PC-9 (cell line): ENCODE data around the gene SNRNP70. TPM values are rescaled to one million over a fixed set of nuclear protein-coding genes. Genes with fewer than 3 reads are reported as not detected.

Source experiments
- BruUV-seq: library from RNA; stranded (reverse); fragments of 400-500 nt; replicated peaks from 2 replicates; lab custom pipeline; 2021; lab: Mats Ljungman, UMichigan
- CTCF ChIA-PET: fragments of 300-600 bp; sonication (Branson Sonifier 250); formaldehyde crosslinking; loops from one replicate; lab custom pipeline; 2022; ENCODE audit warnings: antibody characterized with exemption; lab: Charles Lee
- POLR2A ChIA-PET: fragments of 300-600 bp; sonication (Branson Sonifier 250); formaldehyde crosslinking; loops from one replicate; lab custom pipeline; 2022; ENCODE audit warnings: antibody characterized with exemption; ENCODE audit not compliant: unreplicated experiment; lab: Charles Lee
- DNase-seq, 2 experiments: peaks; one replicate each; pipeline versions ENCODE4 v3.0.0 to v3.0.0-alpha.2; 2015 to 2022; ENCODE audit warnings: mixed read lengths in 1 of 2
- H2AFZ ChIP-seq: fragments of 200-600 bp; sonication (generic); 2 replicates; pipeline ENCODE4 v1.8.1; 2017; ENCODE audit warnings: antibody characterized with exemption
- H3F3A ChIP-seq: fragments of 200-600 bp; sonication (generic); 2 replicates; pipeline ENCODE4 v1.8.1; 2017; ENCODE audit warnings: antibody characterized with exemption, mild to moderate bottlenecking, low read depth; ENCODE audit not compliant: insufficient read depth
- H3K27ac ChIP-seq: fragments of 200-600 bp; sonication (generic); 2 replicates; pipeline ENCODE4 v1.6.1; 2016; ENCODE audit warnings: mixed run types
- H3K27me3 ChIP-seq: fragments of 200-600 bp; sonication (generic); 2 replicates; pipeline ENCODE4 v1.6.1; 2016; ENCODE audit warnings: low read depth, mixed run types; ENCODE audit not compliant: insufficient read depth
- H3K36me3 ChIP-seq: fragments of 200-600 bp; sonication (generic); 2 replicates; pipeline ENCODE4 v1.6.1; 2016; ENCODE audit warnings: low read depth, mixed run types
- H3K4me1 ChIP-seq: fragments of 200-600 bp; sonication (generic); replicated peaks from 2 replicates; pipeline ENCODE4 v1.6.1; 2016; ENCODE audit warnings: mixed run types; ENCODE audit not compliant: insufficient read depth
- H3K4me2 ChIP-seq: fragments of 200-600 bp; sonication (generic); 2 replicates; pipeline ENCODE4 v1.6.1; 2017; ENCODE audit warnings: mixed run types
- H3K4me3 ChIP-seq: fragments of 200-600 bp; sonication (generic); 2 replicates; pipeline ENCODE4 v1.6.1; 2016; ENCODE audit warnings: mixed run types
- H3K79me2 ChIP-seq: fragments of 200-600 bp; sonication (generic); 2 replicates; pipeline ENCODE4 v1.6.1; 2017; ENCODE audit warnings: low read depth, mixed run types
- H3K9me2 ChIP-seq: fragments of 200-600 bp; sonication (generic); 2 replicates; pipeline ENCODE4 v1.8.1; 2017; ENCODE audit warnings: mild to moderate bottlenecking; ENCODE audit not compliant: insufficient read depth
- H3K9me3 ChIP-seq: fragments of 200-600 bp; sonication (generic); 2 replicates; pipeline ENCODE4 v1.8.1; 2016; ENCODE audit warnings: low read depth; ENCODE audit not compliant: insufficient read depth
- H4K20me1 ChIP-seq: fragments of 200-600 bp; sonication (generic); 2 replicates; pipeline ENCODE4 v1.8.1; 2017; ENCODE audit not compliant: insufficient read depth
- EZH2 ChIP-seq: fragments of 200-600 bp; sonication (generic); IDR thresholded peaks from 2 replicates; pipeline ENCODE4 v1.8.0; 2017; ENCODE audit warnings: antibody characterized with exemption, low read depth
- intact Hi-C: fragments of 100-400 bp; cut with micrococcal nuclease; formaldehyde crosslinking; loops from one replicate; pipeline ENCODE4 v1.10.0; 2022; ENCODE audit not compliant: unreplicated experiment
- total RNA-seq: library from RNA; stranded (reverse); gene quantifications from 2 replicates; pipeline ENCODE4 v1.2.3, GENCODE V29; 2021
- TF ChIP-seq, protein P1 (sequence below): fragments of 200-600 bp; sonication (generic); conservative IDR thresholded peaks from 2 replicates; pipeline ENCODE4 v1.6.1; 2017; ENCODE audit warnings: mixed run types, antibody characterized with exemption, mild to moderate bottlenecking, moderate library complexity

Gene SNRNP70
- total RNA-seq, 1 experiment from 2014 or later: 199 TPM

DNA sequence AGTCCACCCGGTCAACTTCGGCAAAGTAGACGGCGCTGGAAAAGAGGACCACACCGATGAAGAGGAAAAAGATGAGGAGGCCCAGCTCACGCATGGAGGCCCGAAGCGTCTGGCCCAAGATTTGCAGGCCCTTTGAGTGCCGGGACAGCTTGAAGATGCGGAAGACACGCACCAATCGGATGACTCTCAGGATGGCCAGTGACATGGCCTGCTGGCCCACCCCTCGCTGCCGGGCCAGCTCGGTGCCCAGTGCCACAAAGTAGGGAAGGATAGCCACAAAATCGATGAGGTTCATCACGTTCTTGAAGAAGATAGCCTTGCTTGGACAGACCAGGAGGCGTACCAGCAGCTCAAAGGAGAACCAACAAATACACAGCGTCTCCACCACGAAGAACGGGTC, 14.8 kb upstream of the SNRNP70 start:
- POLR2A ChIA-PET: interaction anchor here (0.6 kb wide), 1 partner anchor 77 kb away, joined by 7 read pairs; the partner anchor contains the start of gene RUVBL2

DNA sequence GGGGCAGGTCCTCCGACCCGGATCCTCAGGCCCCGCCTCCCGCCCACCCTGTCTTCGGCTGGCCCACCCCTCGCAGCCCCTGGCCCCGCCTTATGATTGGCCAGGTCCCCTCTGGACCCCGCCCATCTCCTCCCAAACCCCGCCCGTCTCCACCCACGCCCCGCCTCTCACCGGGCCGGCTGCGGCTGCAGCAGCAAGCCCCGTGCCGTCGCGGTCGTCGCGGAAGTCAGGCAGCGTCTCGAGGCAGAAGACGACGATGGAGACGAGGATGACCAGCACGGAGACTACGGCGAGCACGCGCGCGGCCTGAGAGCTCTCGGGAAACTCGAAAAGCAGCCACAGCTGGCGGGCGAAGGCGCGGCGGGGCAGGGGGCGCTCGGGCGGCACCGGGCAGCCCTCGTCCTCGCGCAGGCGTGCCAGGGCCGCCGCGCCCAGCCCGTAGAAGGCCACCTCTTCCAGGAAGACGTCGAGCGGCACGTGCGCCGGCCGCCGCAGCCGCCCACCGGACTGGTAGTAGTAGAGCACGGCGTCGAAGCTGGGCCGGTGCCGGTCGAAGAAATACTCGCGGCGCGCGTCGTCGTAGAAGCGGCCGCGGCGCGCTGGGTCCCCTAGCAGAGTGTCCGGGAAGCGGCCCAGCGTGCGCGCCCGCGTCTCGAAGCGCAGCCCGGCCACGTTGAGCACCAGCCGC, 13.2 kb upstream of the SNRNP70 start:
- Histone ChIP-seq H3K79me2 (no peaks in the 10 kb centered on the region), H2AFZ (no peak overlapping the region), H3K9me3 (no peaks in the 10 kb centered on the region), H3K4me1 (peaks cover 10% of the 10 kb centered on the region; the same call in 1 of the 2 replicates), H3K27ac (no peak overlapping the region), H3K27me3 (peaks cover 30% of the 10 kb centered on the region), H4K20me1 (no peaks in the 10 kb centered on the region), H3K4me2 (no peak overlapping the region), H3F3A (peaks cover 16% of the 10 kb centered on the region; the same call in 1 of the 2 replicates), H3K9me2 (no peaks in the 10 kb centered on the region), H3K36me3 (no peaks in the 10 kb centered on the region), H3K4me3 (no peak overlapping the region)
- POLR2A ChIA-PET: no interaction called here
- TF ChIP-seq, protein P1, sequence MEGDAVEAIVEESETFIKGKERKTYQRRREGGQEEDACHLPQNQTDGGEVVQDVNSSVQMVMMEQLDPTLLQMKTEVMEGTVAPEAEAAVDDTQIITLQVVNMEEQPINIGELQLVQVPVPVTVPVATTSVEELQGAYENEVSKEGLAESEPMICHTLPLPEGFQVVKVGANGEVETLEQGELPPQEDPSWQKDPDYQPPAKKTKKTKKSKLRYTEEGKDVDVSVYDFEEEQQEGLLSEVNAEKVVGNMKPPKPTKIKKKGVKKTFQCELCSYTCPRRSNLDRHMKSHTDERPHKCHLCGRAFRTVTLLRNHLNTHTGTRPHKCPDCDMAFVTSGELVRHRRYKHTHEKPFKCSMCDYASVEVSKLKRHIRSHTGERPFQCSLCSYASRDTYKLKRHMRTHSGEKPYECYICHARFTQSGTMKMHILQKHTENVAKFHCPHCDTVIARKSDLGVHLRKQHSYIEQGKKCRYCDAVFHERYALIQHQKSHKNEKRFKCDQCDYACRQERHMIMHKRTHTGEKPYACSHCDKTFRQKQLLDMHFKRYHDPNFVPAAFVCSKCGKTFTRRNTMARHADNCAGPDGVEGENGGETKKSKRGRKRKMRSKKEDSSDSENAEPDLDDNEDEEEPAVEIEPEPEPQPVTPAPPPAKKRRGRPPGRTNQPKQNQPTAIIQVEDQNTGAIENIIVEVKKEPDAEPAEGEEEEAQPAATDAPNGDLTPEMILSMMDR: no peak
- no peak for TF ChIP-seq EZH2
- CTCF ChIA-PET: no interaction called here
- no peak for DNase-seq
- intact Hi-C loops: no loop called here
- BruUV-seq: no TSS peak

More for the DNA sequence above, 14.8 kb upstream of the SNRNP70 start:
- H3K79me2 ChIP-seq: no peaks in the 10 kb centered on the region
- no peak overlapping the region for H3K27ac ChIP-seq
- H3K27me3 ChIP-seq: peaks cover 41% of the 10 kb centered on the region
- peaks cover 19% of the 10 kb centered on the region; the same call in 1 of the 2 replicates for H3F3A ChIP-seq
- no peak for DNase-seq
- H3K9me3 ChIP-seq: no peaks in the 10 kb centered on the region
- H3K36me3 ChIP-seq: no peaks in the 10 kb centered on the region
- no peaks in the 10 kb centered on the region for H3K9me2 ChIP-seq
- H3K4me2 ChIP-seq: no peak overlapping the region
- no peak overlapping the region for H3K4me3 ChIP-seq
- BruUV-seq: no TSS peak
- H3K4me1 ChIP-seq: peaks cover 10% of the 10 kb centered on the region; the same call in 1 of the 2 replicates
- CTCF ChIA-PET: no interaction called here
- H4K20me1 ChIP-seq: no peaks in the 10 kb centered on the region
- H2AFZ ChIP-seq: no peak overlapping the region
- intact Hi-C loops: no loop called here
- TF ChIP-seq, protein P1: no peak
- no peak for TF ChIP-seq EZH2

DNA sequence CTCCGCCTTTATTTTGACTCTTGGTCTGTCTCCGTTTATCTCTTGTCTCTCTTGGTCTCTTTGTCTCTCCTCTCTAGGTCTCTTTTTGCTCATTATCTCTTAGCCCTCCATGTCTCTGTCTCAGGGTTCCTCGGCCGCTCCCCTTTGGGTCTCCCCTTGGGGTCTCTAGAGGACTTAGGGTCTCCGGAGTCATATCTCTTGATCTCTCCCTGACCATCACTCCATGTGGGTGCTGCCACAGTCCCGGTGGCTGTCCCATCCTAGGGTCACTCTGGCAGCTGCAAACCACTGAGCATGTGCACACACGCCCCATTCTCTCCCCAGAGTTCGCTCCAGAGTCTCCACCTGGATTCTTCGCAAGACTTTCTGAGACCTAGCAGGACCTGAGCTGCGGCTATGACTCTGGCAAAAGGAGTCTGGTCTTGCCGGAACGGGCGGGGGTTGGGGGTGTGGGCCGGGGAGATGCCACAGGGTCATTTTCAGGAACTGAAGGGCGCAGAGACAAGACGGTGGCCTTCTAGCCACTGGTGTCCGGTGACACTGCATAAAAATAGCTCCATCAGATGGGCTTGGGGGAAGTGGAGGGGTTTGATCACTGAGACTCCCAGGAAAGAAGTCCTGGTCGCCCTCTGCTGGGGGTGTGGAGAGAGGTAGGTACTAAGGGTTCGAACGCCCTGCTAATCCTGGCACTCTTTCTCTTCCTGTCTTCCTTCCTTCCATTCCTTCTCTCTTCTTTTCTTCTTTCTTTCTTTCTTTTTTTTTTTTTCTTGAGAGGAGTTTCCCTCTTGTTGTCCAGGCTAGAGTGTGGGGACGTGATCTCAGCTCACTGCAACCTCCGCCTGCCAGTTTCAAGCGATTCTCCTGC, 11.5 kb upstream of the SNRNP70 start:
- peak in 1 of 2 experiments; percentile 56 for DNase-seq
- H3K4me2 ChIP-seq: peak overlapping the region; percentile 42
- no peak for TF ChIP-seq EZH2
- TF ChIP-seq, protein P1: peak; percentile 23; the same call in 1 of the 2 replicates

More for the DNA sequence above, 11.5 kb upstream of the SNRNP70 start:
- CTCF ChIA-PET: interaction anchor here (0.5 to 1.3 kb wide), 8 partner anchors 9 to 775 kb away, joined by 3 to 12 read pairs (median 6); partner anchors contain the start of genes GYS1, NTF4 and RUVBL2
- Histone ChIP-seq H4K20me1 (no peaks in the 10 kb centered on the region), H3F3A (0 out of 2 replicates have a peak, but pooled peaks cover 8% of the 10 kb centered on the region), H3K79me2 (no peaks in the 10 kb centered on the region), H3K4me3 (no peak overlapping the region), H3K27ac (no peak overlapping the region), H3K36me3 (no peaks in the 10 kb centered on the region), H3K9me2 (no peaks in the 10 kb centered on the region), H3K4me1 (peaks cover 10% of the 10 kb centered on the region; the same call in 1 of the 2 replicates), H3K9me3 (no peaks in the 10 kb centered on the region), H2AFZ (no peak overlapping the region), H3K27me3 (peaks cover 29% of the 10 kb centered on the region)
- intact Hi-C loops: loop anchor here (2.0 kb wide), 3 partner anchors 75 to 285 kb away; no protein-coding TSS in a partner anchor
- POLR2A ChIA-PET: interaction anchor here (0.5 to 1.1 kb wide), 2 partner anchors 75 to 336 kb away, joined by 8 to 15 read pairs; no protein-coding TSS in a partner anchor
- BruUV-seq: no TSS peak
